Lower lobe of right lung (tissue), 2 donors: Measurements from ENCODE around the gene DMRT3. TPM values are rescaled to one million over a fixed set of nuclear protein-coding genes. Genes with fewer than 3 reads are reported as not detected.
A peak's percentile ranks its signal among the peaks of the same experiment; 100 is the strongest.

Experiments
- ATAC-seq, 2 donors: fragments of 200-7000 bp; cut with Tn5 transposase; one replicate each; pipeline ENCODE4 v1.9.1; 2020 to 2022; ENCODE audit warnings: mild to moderate bottlenecking in 2 of 2, moderate library complexity in 2 of 2
- DNase-seq: peaks from one replicate; pipeline ENCODE4 v3.0.0-alpha.2; 2020
- H3K27ac ChIP-seq: fragments of 200-600 bp; one replicate; pipeline ENCODE4 v1.8.0; 2022
- H3K27me3 ChIP-seq: fragments of 200-600 bp; one replicate; pipeline ENCODE4 v1.8.0; 2022; ENCODE audit warnings: low read depth
- H3K36me3 ChIP-seq: fragments of 200-600 bp; one replicate; pipeline ENCODE4 v1.8.0; 2022; ENCODE audit warnings: mild to moderate bottlenecking
- H3K4me1 ChIP-seq: fragments of 200-600 bp; one replicate; pipeline ENCODE4 v1.8.0; 2022
- H3K4me3 ChIP-seq: fragments of 200-600 bp; one replicate; pipeline ENCODE4 v1.8.0; 2022; ENCODE audit warnings: mild to moderate bottlenecking
- H3K9me3 ChIP-seq: fragments of 200-600 bp; one replicate; pipeline ENCODE4 v1.8.0; 2022
- CTCF ChIP-seq: fragments of 200-600 bp; IDR thresholded peaks from one replicate; pipeline ENCODE4 v1.8.0; 2022; ENCODE audit warnings: antibody characterized with exemption, mild to moderate bottlenecking
- intact Hi-C: fragments of 100-400 bp; cut with DNase I; formaldehyde crosslinking; loops from one replicate; pipeline ENCODE4 v1.11.0; 2022
- total RNA-seq: library from RNA; stranded (reverse); fragmentation: NEBNext Ultra II Directional; extraction: Animal tissue kit (Norgen Biotek cat#: 25700); gene quantifications from one replicate; pipeline ENCODE4 v1.2.1, GENCODE V29; 2021
- donor health status: DM: no; HTN: yes; CAD: no; lungs with severe emphysema.

Gene DMRT3
- total RNA-seq, 1 donor from 2014 or later = 0.24 TPM

GRCh38 chr9:935348-935965, 41.0 kb upstream of the DMRT3 start:
- peaks cover 5% of the 10 kb centered on the region for H3K4me1 ChIP-seq
- no peak for DNase-seq
- H3K36me3 ChIP-seq = no peaks in the 10 kb centered on the region
- intact Hi-C loops = no loop called here
- ATAC-seq = peak; percentile 86 to 94
- no peak overlapping the region for H3K27ac ChIP-seq
- H3K4me3 ChIP-seq = peak overlapping the region; percentile 6
- peaks cover 11% of the 10 kb centered on the region for H3K27me3 ChIP-seq
- TF ChIP-seq CTCF = no peak
- H3K9me3 ChIP-seq = no peaks in the 10 kb centered on the region

GRCh38 chr9:942805-943580, 33.5 kb upstream of the DMRT3 start:
- Histone ChIP-seq H3K9me3 (no peaks in the 10 kb centered on the region), H3K4me3 (no peak overlapping the region), H3K4me1 (no peaks in the 10 kb centered on the region), H3K27ac (no peak overlapping the region), H3K36me3 (no peaks in the 10 kb centered on the region), H3K27me3 (peaks cover 5% of the 10 kb centered on the region)
- no peak for DNase-seq
- TF ChIP-seq CTCF = no peak
- intact Hi-C loops = no loop called here
- ATAC-seq = no peak

GRCh38 chr9:947985-948384, 28.5 kb upstream of the DMRT3 start:
- intact Hi-C loops = no loop called here
- DNase-seq (no peak), ATAC-seq (peak; percentile 31 to 38)
- Histone ChIP-seq H3K27me3 (peaks cover 16% of the 10 kb centered on the region), H3K36me3 (no peaks in the 10 kb centered on the region), H3K4me3 (no peak overlapping the region), H3K9me3 (no peaks in the 10 kb centered on the region), H3K4me1 (no peaks in the 10 kb centered on the region), H3K27ac (no peak overlapping the region)
- TF ChIP-seq CTCF = no peak

- no peaks in the 10 kb centered on the region for H3K36me3 ChIP-seq
- no peak overlapping the region for H3K4me3 ChIP-seq
- no peak for TF ChIP-seq CTCF
- intact Hi-C loops = no loop called here
- H3K27ac ChIP-seq = no peak overlapping the region
- H3K27me3 ChIP-seq = peaks cover 14% of the 10 kb centered on the region
- peak; percentile 90 to 96 for ATAC-seq
- no peaks in the 10 kb centered on the region for H3K9me3 ChIP-seq
- H3K4me1 ChIP-seq = no peaks in the 10 kb centered on the region
- DNase-seq = no peak
Measured at GRCh38 chr9:948497-948896, 28.0 kb upstream of the DMRT3 start.

GRCh38 chr9:950139-950538, 26.3 kb upstream of the DMRT3 start:
- Histone ChIP-seq H3K4me3 (no peak overlapping the region), H3K27me3 (peaks cover 28% of the 10 kb centered on the region), H3K36me3 (no peaks in the 10 kb centered on the region), H3K9me3 (no peaks in the 10 kb centered on the region), H3K27ac (no peak overlapping the region), H3K4me1 (no peaks in the 10 kb centered on the region)
- ATAC-seq (no peak), DNase-seq (no peak)
- TF ChIP-seq CTCF = no peak
- intact Hi-C loops = no loop called here
